ENCODE data around the gene CKS2.
"Not testable (repeated sequence)": the region's sequence is repeated elsewhere in the genome, so short reads cannot be mapped to it uniquely, and the experiment has no call there.

Gene CKS2

DNA sequence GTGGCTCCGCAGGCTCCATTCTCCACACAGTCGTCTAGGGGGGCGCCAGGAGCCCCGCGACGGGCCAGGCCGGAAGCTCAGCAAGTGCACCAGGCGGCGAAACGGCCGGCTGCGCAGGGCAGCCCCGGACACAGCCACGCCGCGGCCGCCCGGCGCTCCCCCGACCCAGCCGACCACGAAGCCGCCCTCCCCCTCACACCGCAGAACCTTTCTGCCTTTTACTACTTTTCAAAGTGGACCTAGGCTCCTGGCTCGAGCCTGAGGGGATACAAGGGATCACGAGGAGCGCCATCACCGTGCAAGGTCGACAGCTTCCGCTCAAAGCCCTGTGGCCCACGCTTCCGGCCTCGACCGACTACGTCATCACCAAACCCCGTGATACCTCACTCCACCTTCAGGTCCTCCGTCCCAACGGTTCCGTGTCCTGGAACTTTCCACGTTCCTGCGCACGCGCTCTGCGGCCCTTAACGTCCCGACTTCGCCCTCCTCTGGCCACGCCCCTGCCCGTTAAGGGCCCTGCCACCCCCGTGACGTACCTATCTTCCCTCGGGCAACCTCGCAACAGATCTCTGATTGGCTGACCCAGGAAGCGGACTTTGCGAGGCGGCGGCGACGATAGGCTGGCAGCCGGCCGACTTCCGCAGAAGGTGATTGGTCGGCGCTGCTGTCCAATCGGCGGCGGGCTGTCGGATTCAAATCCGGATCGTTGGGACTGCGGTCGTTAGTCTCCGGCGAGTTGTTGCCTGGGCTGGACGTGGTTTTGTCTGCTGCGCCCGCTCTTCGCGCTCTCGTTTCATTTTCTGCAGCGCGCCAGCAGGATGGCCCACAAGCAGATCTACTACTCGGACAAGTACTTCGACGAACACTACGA lies at the start of gene CKS2:
TSS of gene CKS2 (plus strand) at position 721 of the 871 bp plus-strand sequence. CDS start at position 819, 98 bp downstream.
- peaks cover 33% of the 10 kb centered on the region for H4K20me1 ChIP-seq (ENCODE audit: low read depth, low read length)
- H2AFZ ChIP-seq (ENCODE audit: low read depth, low read length, severe bottlenecking): peak within 1 kb of the TSS; percentile 60
- TF ChIP-seq, protein P1, sequence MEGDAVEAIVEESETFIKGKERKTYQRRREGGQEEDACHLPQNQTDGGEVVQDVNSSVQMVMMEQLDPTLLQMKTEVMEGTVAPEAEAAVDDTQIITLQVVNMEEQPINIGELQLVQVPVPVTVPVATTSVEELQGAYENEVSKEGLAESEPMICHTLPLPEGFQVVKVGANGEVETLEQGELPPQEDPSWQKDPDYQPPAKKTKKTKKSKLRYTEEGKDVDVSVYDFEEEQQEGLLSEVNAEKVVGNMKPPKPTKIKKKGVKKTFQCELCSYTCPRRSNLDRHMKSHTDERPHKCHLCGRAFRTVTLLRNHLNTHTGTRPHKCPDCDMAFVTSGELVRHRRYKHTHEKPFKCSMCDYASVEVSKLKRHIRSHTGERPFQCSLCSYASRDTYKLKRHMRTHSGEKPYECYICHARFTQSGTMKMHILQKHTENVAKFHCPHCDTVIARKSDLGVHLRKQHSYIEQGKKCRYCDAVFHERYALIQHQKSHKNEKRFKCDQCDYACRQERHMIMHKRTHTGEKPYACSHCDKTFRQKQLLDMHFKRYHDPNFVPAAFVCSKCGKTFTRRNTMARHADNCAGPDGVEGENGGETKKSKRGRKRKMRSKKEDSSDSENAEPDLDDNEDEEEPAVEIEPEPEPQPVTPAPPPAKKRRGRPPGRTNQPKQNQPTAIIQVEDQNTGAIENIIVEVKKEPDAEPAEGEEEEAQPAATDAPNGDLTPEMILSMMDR (IDR thresholded peaks at IDR 0.05; ENCODE audit: insufficient read depth, low read length, poor library complexity, severe bottlenecking): no peak
- no peak for TF ChIP-seq EZH2phosphoT487 (conservative IDR thresholded peaks at IDR 0.05; ENCODE audit: low read length)
- H3F3A ChIP-seq (ENCODE audit: insufficient read depth): peaks cover 37% of the 10 kb centered on the region
- no peaks in the 10 kb centered on the region for H3K9me2 ChIP-seq (replicated peaks; ENCODE audit: insufficient read depth, low read length)
- H3K27ac ChIP-seq (ENCODE audit: low read depth, low read length): peak within 1 kb of the TSS; percentile 92
- peak within 1 kb of the TSS; percentile 98 for H3K4me2 ChIP-seq (ENCODE audit: low read depth, low read length, poor library complexity, severe bottlenecking)
- H3K9me3 ChIP-seq (ENCODE audit: insufficient read depth, low read length): no peaks in the 10 kb centered on the region
- H3K27me3 ChIP-seq (ENCODE audit: low read length): no peaks in the 10 kb centered on the region
- peak within 1 kb of the TSS; percentile 91 for H3K9ac ChIP-seq (ENCODE audit: low read length)
- H3K36me3 ChIP-seq (ENCODE audit: low read length): peaks cover 26% of the 10 kb centered on the region
- peaks cover 47% of the 10 kb centered on the region for H3K79me2 ChIP-seq (ENCODE audit: insufficient read depth, low read length)
- peak within 1 kb of the TSS; percentile 94 for H3K4me3 ChIP-seq (ENCODE audit: insufficient read depth, low read length, poor library complexity, severe bottlenecking)

DNA sequence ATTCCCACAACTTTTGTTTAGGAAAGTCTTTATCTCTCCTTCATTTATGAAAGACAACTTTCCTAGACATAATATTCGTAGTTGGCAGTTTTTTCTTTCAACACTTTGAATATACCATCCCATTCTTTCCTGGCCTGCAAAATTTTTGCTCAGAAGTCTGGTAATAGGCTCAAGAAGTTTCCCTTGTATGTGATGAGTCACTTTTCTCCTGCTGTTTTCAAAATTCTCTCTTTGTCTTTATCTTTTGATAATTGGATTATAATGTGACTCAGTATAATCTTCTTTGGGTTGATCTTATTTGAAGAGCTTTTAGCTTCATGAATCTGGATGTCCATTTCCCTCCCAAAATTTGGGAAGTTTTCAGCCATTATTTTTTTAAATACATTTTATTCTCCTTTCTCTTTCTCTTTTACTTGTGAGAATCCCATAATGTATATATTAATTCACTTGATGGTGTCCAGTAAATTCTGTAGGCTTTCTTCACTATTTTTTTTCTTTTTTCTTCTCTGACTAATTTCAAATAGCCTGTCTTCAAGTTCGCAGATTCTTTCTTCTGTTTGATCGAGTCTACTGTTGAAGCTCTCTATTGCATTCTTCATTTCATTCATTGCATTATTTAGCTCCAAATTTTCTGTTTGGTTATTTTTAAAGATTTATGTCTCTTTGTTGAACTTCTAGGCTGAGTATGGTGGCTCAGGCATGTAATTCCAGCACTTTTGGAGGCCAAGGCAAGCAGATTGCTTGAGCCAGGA lies 37.3 kb upstream of the CKS2 start:
- Histone ChIP-seq H3K27ac (ENCODE audit: low read depth, low read length) (no peak overlapping the region), H3K9me2 (replicated peaks; ENCODE audit: insufficient read depth, low read length) (no peaks in the 10 kb centered on the region), H3K4me3 (ENCODE audit: insufficient read depth, low read length, poor library complexity, severe bottlenecking) (no peak overlapping the region), H2AFZ (ENCODE audit: low read depth, low read length, severe bottlenecking) (no peak overlapping the region), H3K9me3 (ENCODE audit: insufficient read depth, low read length) (peaks cover 14% of the 10 kb centered on the region; the same call in 1 of the 2 replicates), H3F3A (ENCODE audit: insufficient read depth) (no peaks in the 10 kb centered on the region), H3K27me3 (ENCODE audit: low read length) (no peaks in the 10 kb centered on the region), H3K9ac (ENCODE audit: low read length) (no peak overlapping the region), H3K79me2 (ENCODE audit: insufficient read depth, low read length) (no peaks in the 10 kb centered on the region), H3K4me2 (ENCODE audit: low read depth, low read length, poor library complexity, severe bottlenecking) (no peak overlapping the region), H4K20me1 (ENCODE audit: low read depth, low read length) (no peaks in the 10 kb centered on the region), H3K36me3 (ENCODE audit: low read length) (no peaks in the 10 kb centered on the region)
- TF ChIP-seq, protein P1 (IDR thresholded peaks at IDR 0.05; ENCODE audit: insufficient read depth, low read length, poor library complexity, severe bottlenecking): no peak
- TF ChIP-seq EZH2phosphoT487 (conservative IDR thresholded peaks at IDR 0.05; ENCODE audit: low read length): no peak

DNA sequence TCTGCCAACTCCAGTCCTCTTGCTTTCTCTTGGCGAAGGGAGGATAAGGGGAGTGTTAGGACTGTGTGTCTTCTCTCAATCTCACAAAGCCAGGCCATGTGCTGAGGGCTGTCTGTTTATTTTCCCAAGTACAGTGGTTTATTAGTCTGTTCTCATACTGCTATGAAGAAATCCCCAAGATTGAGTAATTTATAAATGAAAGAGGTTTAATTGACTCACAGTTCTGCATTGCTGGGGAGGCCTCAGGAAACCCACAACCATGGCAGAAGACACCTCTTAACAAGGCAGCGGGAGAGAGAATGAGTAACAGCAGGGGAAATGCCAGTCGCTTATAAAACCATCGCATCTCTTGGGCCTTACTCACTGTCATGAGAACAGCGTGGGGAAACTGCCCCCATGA lies 36.2 kb upstream of the CKS2 start:
- Histone ChIP-seq H3K36me3 (ENCODE audit: low read length) (no peaks in the 10 kb centered on the region), H3K4me2 (ENCODE audit: low read depth, low read length, poor library complexity, severe bottlenecking) (no peak overlapping the region), H3K4me3 (ENCODE audit: insufficient read depth, low read length, poor library complexity, severe bottlenecking) (no peak overlapping the region)

DNA sequence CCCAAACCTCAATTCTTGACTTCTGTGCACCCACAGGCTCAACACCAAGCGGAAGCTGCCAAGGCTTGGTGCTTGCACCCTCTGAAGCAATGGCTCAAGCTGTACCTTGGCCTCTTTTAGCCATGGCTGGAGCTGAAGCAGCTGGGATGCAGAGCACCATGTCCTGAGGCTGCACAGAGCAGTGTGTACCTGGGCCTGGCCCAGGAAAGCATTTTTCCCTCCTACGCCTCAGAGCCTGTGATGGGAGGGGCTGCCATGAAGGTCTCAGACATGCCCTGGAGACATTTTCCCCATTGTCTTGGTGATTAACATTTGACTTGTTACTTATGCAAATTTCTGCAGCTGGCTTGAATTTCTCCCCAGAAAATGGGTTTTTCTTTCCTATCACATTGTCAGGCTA lies 35.0 kb upstream of the CKS2 start:
- peaks cover 14% of the 10 kb centered on the region; the same call in 1 of the 2 replicates for H3K9me3 ChIP-seq (ENCODE audit: insufficient read depth, low read length)
- H2AFZ ChIP-seq (ENCODE audit: low read depth, low read length, severe bottlenecking); H3F3A ChIP-seq (ENCODE audit: insufficient read depth); H3K9me2 ChIP-seq (replicated peaks; ENCODE audit: insufficient read depth, low read length); H3K9ac ChIP-seq (ENCODE audit: low read length); H3K27me3 ChIP-seq (ENCODE audit: low read length); H3K27ac ChIP-seq (ENCODE audit: low read depth, low read length); H4K20me1 ChIP-seq (ENCODE audit: low read depth, low read length); H3K4me3 ChIP-seq (ENCODE audit: insufficient read depth, low read length, poor library complexity, severe bottlenecking); H3K79me2 ChIP-seq (ENCODE audit: insufficient read depth, low read length); H3K4me2 ChIP-seq (ENCODE audit: low read depth, low read length, poor library complexity, severe bottlenecking); H3K36me3 ChIP-seq (ENCODE audit: low read length): not testable (repeated sequence)

More for the DNA sequence above, 36.2 kb upstream of the CKS2 start:
- no peaks in the 10 kb centered on the region for H3K27me3 ChIP-seq (ENCODE audit: low read length)
- H3K79me2 ChIP-seq (ENCODE audit: insufficient read depth, low read length): no peaks in the 10 kb centered on the region
- no peak overlapping the region for H3K27ac ChIP-seq (ENCODE audit: low read depth, low read length)
- peaks cover 14% of the 10 kb centered on the region; the same call in 1 of the 2 replicates for H3K9me3 ChIP-seq (ENCODE audit: insufficient read depth, low read length)
- H4K20me1 ChIP-seq (ENCODE audit: low read depth, low read length): no peaks in the 10 kb centered on the region
- no peaks in the 10 kb centered on the region for H3K9me2 ChIP-seq (replicated peaks; ENCODE audit: insufficient read depth, low read length)
- no peaks in the 10 kb centered on the region for H3F3A ChIP-seq (ENCODE audit: insufficient read depth)
- no peak overlapping the region for H3K9ac ChIP-seq (ENCODE audit: low read length)
- TF ChIP-seq, protein P1 (IDR thresholded peaks at IDR 0.05; ENCODE audit: insufficient read depth, low read length, poor library complexity, severe bottlenecking): no peak
- TF ChIP-seq EZH2phosphoT487 (conservative IDR thresholded peaks at IDR 0.05; ENCODE audit: low read length): no peak
- H2AFZ ChIP-seq (ENCODE audit: low read depth, low read length, severe bottlenecking): no peak overlapping the region

Measured in SU-DHL-6 (cell line).